ENCODE results near the gene ANKHD1.
A peak's percentile ranks its signal among the peaks of the same experiment; 100 is the strongest.

ANKHD1 gene

DNA sequence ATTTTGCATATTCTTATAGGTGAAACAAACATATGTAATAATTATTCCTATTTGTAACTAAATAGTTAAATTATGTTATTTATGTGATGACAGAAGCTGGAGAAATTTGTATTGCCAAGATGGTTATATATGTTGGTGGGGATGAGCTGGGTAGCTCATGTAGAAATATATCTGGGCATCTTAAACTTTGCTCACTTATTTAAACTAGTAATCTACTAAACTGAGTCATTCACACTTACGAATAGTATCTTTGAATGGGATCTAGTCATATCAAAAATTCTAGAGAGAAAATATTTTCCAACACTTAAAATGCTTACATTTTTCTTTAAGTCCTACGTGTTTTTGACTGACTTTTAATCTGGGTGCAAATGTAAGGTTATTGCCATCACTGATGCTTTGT, 101.2 kb downstream of the ANKHD1 start:
- H3K4me3 ChIP-seq (ENCODE audit: low read depth in 1 of 5, low read length in 5 of 5) = no peak overlapping the region
- no peaks in the 10 kb centered on the region for H3K4me1 ChIP-seq (ENCODE audit: control insufficient read depth in 5 of 5, insufficient read depth in 5 of 5, low read length in 5 of 5)
- H3K9ac ChIP-seq (ENCODE audit: low read length in 5 of 5) = no peak overlapping the region
- peaks cover 24 to 35% (median 30%) of the 10 kb centered on the region in 5 donors for H3K36me3 ChIP-seq (ENCODE audit: control insufficient read depth in 5 of 5, insufficient read depth in 5 of 5, low read length in 5 of 5)
- H3K9me3 ChIP-seq (ENCODE audit: control insufficient read depth in 5 of 5, low read length in 5 of 5) = no peaks in the 10 kb centered on the region
- H3K27ac ChIP-seq (ENCODE audit: low read depth, low read length) = no peak overlapping the region
- H3K27me3 ChIP-seq (ENCODE audit: control insufficient read depth in 5 of 5, insufficient read depth in 4 of 5, low read length in 5 of 5) = no peaks in the 10 kb centered on the region

GRCh38 chr5:140509898-140510297, 108.3 kb downstream of the ANKHD1 start:
- H3K9ac ChIP-seq (ENCODE audit: low read length in 5 of 5) = no peak overlapping the region
- H3K4me3 ChIP-seq (ENCODE audit: low read depth in 1 of 5, low read length in 5 of 5) = no peak overlapping the region
- H3K4me1 ChIP-seq (ENCODE audit: control insufficient read depth in 5 of 5, insufficient read depth in 5 of 5, low read length in 5 of 5) = no peaks in the 10 kb centered on the region
- H3K9me3 ChIP-seq (ENCODE audit: control insufficient read depth in 5 of 5, low read length in 5 of 5) = no peaks in the 10 kb centered on the region
- no peaks in the 10 kb centered on the region for H3K27me3 ChIP-seq (ENCODE audit: control insufficient read depth in 5 of 5, insufficient read depth in 4 of 5, low read length in 5 of 5)
- peaks cover 49 to 91% (median 76%) of the 10 kb centered on the region in 5 donors for H3K36me3 ChIP-seq (ENCODE audit: control insufficient read depth in 5 of 5, insufficient read depth in 5 of 5, low read length in 5 of 5)
- no peak overlapping the region for H3K27ac ChIP-seq (ENCODE audit: low read depth, low read length)

DNA sequence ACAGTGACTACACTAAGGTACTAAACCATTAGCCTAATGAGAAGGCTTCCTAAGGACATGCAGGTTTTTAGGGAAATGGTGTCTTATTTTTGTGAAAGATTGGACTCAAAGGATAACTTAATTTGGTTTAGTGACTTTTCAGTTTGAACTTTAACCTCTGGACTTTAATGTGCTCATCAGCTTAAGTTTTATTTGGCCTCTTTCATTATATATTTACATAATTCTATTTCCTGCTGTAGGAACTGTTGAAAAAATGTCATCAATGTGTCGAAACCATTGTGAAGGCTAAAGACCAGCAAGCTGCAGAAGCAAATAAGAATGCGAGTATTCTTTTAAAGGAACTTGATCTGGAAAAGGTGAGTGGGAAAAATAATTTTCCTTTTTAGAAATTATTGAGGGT, 111.5 kb downstream of the ANKHD1 start:
- no peaks in the 10 kb centered on the region for H3K9me3 ChIP-seq (ENCODE audit: control insufficient read depth in 5 of 5, low read length in 5 of 5)
- H3K4me1 ChIP-seq (ENCODE audit: control insufficient read depth in 5 of 5, insufficient read depth in 5 of 5, low read length in 5 of 5) = no peaks in the 10 kb centered on the region
- peaks cover 26 to 67% (median 53%) of the 10 kb centered on the region in 5 donors for H3K36me3 ChIP-seq (ENCODE audit: control insufficient read depth in 5 of 5, insufficient read depth in 5 of 5, low read length in 5 of 5)
- no peaks in the 10 kb centered on the region for H3K27me3 ChIP-seq (ENCODE audit: control insufficient read depth in 5 of 5, insufficient read depth in 4 of 5, low read length in 5 of 5)
- no peak overlapping the region for H3K9ac ChIP-seq (ENCODE audit: low read length in 5 of 5)
- no peak overlapping the region for H3K27ac ChIP-seq (ENCODE audit: low read depth, low read length)
- H3K4me3 ChIP-seq (ENCODE audit: low read depth in 1 of 5, low read length in 5 of 5) = no peak overlapping the region

- Histone ChIP-seq H3K9me3 (ENCODE audit: control insufficient read depth in 5 of 5, low read length in 5 of 5) (no peaks in the 10 kb centered on the region), H3K4me3 (ENCODE audit: low read depth in 1 of 5, low read length in 5 of 5) (no peak overlapping the region), H3K4me1 (ENCODE audit: control insufficient read depth in 5 of 5, insufficient read depth in 5 of 5, low read length in 5 of 5) (no peaks in the 10 kb centered on the region), H3K36me3 (ENCODE audit: control insufficient read depth in 5 of 5, insufficient read depth in 5 of 5, low read length in 5 of 5) (peaks cover 34 to 48% (median 42%) of the 10 kb centered on the region in 5 donors), H3K9ac (ENCODE audit: low read length in 5 of 5) (no peak overlapping the region), H3K27me3 (ENCODE audit: control insufficient read depth in 5 of 5, insufficient read depth in 4 of 5, low read length in 5 of 5) (no peaks in the 10 kb centered on the region), H3K27ac (ENCODE audit: low read depth, low read length) (no peak overlapping the region)
These were observed 122.4 kb downstream of the ANKHD1 start for GRCh38 chr5:140524003-140524402.

DNA sequence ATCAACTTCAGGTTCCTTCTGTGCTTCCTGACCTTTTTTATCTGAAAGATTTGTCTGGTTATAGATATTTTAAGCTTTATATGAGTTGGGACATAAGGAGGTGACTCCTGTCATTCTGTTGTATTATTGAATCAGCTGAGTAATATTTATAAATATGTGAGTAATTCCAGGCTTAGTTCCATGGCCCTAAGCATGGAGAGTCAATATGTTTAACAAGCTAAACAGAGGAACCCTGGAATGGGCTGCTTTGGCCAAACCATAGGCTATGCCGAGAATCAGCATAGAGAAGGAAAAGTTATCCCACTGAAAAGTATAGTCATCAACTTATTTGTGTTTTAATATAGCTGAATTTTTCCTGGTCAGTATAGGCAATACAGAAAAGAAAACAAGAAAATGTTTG, 138.6 kb downstream of the ANKHD1 start:
- no peak overlapping the region for H3K4me3 ChIP-seq (ENCODE audit: low read depth in 1 of 5, low read length in 5 of 5)
- no peak overlapping the region for H3K27ac ChIP-seq (ENCODE audit: low read depth, low read length)
- H3K27me3 ChIP-seq (ENCODE audit: control insufficient read depth in 5 of 5, insufficient read depth in 4 of 5, low read length in 5 of 5) = no peaks in the 10 kb centered on the region

GRCh38 chr5:140542972-140543371, 141.3 kb downstream of the ANKHD1 start:
- Histone ChIP-seq H3K9me3 (ENCODE audit: control insufficient read depth in 5 of 5, low read length in 5 of 5) (no peaks in the 10 kb centered on the region), H3K27me3 (ENCODE audit: control insufficient read depth in 5 of 5, insufficient read depth in 4 of 5, low read length in 5 of 5) (no peaks in the 10 kb centered on the region), H3K27ac (ENCODE audit: low read depth, low read length) (no peak overlapping the region), H3K9ac (ENCODE audit: low read length in 5 of 5) (no peak overlapping the region), H3K36me3 (ENCODE audit: control insufficient read depth in 5 of 5, insufficient read depth in 5 of 5, low read length in 5 of 5) (peaks cover 36 to 61% (median 53%) of the 10 kb centered on the region in 5 donors), H3K4me1 (ENCODE audit: control insufficient read depth in 5 of 5, insufficient read depth in 5 of 5, low read length in 5 of 5) (peaks cover 7 to 16% (median 11%) of the 10 kb centered on the region in 5 donors), H3K4me3 (ENCODE audit: low read depth in 1 of 5, low read length in 5 of 5) (no peak overlapping the region)

More for the DNA sequence above, 138.6 kb downstream of the ANKHD1 start:
- Histone ChIP-seq H3K9ac (ENCODE audit: low read length in 5 of 5) (no peak overlapping the region), H3K4me1 (ENCODE audit: control insufficient read depth in 5 of 5, insufficient read depth in 5 of 5, low read length in 5 of 5) (peaks cover 0 to 4% (median 0%) of the 10 kb centered on the region in 5 donors), H3K9me3 (ENCODE audit: control insufficient read depth in 5 of 5, low read length in 5 of 5) (no peaks in the 10 kb centered on the region), H3K36me3 (ENCODE audit: control insufficient read depth in 5 of 5, insufficient read depth in 5 of 5, low read length in 5 of 5) (peaks cover 44 to 76% (median 61%) of the 10 kb centered on the region in 5 donors)

- peaks cover 22 to 50% (median 44%) of the 10 kb centered on the region in 5 donors for H3K36me3 ChIP-seq (ENCODE audit: control insufficient read depth in 5 of 5, insufficient read depth in 5 of 5, low read length in 5 of 5)
- peaks cover 18 to 36% (median 31%) of the 10 kb centered on the region in 5 donors for H3K4me1 ChIP-seq (ENCODE audit: control insufficient read depth in 5 of 5, insufficient read depth in 5 of 5, low read length in 5 of 5)
- no peak overlapping the region for H3K27ac ChIP-seq (ENCODE audit: low read depth, low read length)
- no peak overlapping the region for H3K4me3 ChIP-seq (ENCODE audit: low read depth in 1 of 5, low read length in 5 of 5)
- no peaks in the 10 kb centered on the region for H3K9me3 ChIP-seq (ENCODE audit: control insufficient read depth in 5 of 5, low read length in 5 of 5)
- no peaks in the 10 kb centered on the region for H3K27me3 ChIP-seq (ENCODE audit: control insufficient read depth in 5 of 5, insufficient read depth in 4 of 5, low read length in 5 of 5)
- H3K9ac ChIP-seq (ENCODE audit: low read length in 5 of 5) = no peak overlapping the region
These were observed 143.4 kb downstream of the ANKHD1 start for GRCh38 chr5:140544986-140545385.

- Histone ChIP-seq H3K27ac (ENCODE audit: low read depth, low read length) (no peak overlapping the region), H3K36me3 (ENCODE audit: control insufficient read depth in 5 of 5, insufficient read depth in 5 of 5, low read length in 5 of 5) (peaks cover 18 to 50% (median 44%) of the 10 kb centered on the region in 5 donors), H3K9me3 (ENCODE audit: control insufficient read depth in 5 of 5, low read length in 5 of 5) (no peaks in the 10 kb centered on the region), H3K27me3 (ENCODE audit: control insufficient read depth in 5 of 5, insufficient read depth in 4 of 5, low read length in 5 of 5) (no peaks in the 10 kb centered on the region), H3K9ac (ENCODE audit: low read length in 5 of 5) (no peak overlapping the region), H3K4me3 (ENCODE audit: low read depth in 1 of 5, low read length in 5 of 5) (no peak overlapping the region), H3K4me1 (ENCODE audit: control insufficient read depth in 5 of 5, insufficient read depth in 5 of 5, low read length in 5 of 5) (peaks cover 18 to 38% (median 31%) of the 10 kb centered on the region in 5 donors)
These were observed 144.0 kb downstream of the ANKHD1 start for GRCh38 chr5:140545606-140546005.

- Histone ChIP-seq H3K36me3 (ENCODE audit: control insufficient read depth in 5 of 5, insufficient read depth in 5 of 5, low read length in 5 of 5) (peaks cover 13 to 50% (median 41%) of the 10 kb centered on the region in 5 donors), H3K9me3 (ENCODE audit: control insufficient read depth in 5 of 5, low read length in 5 of 5) (no peaks in the 10 kb centered on the region), H3K27ac (ENCODE audit: low read depth, low read length) (peak overlapping the region; percentile 95), H3K4me1 (ENCODE audit: control insufficient read depth in 5 of 5, insufficient read depth in 5 of 5, low read length in 5 of 5) (peaks cover 18 to 37% (median 31%) of the 10 kb centered on the region in 5 donors), H3K4me3 (ENCODE audit: low read depth in 1 of 5, low read length in 5 of 5) (peak overlapping the region; percentile 48 to 67 (median 60)), H3K9ac (ENCODE audit: low read length in 5 of 5) (peak overlapping the region; percentile 19 to 85 (median 52)), H3K27me3 (ENCODE audit: control insufficient read depth in 5 of 5, insufficient read depth in 4 of 5, low read length in 5 of 5) (no peaks in the 10 kb centered on the region)
These were observed 145.3 kb downstream of the ANKHD1 start for GRCh38 chr5:140546851-140547507.

DNA sequence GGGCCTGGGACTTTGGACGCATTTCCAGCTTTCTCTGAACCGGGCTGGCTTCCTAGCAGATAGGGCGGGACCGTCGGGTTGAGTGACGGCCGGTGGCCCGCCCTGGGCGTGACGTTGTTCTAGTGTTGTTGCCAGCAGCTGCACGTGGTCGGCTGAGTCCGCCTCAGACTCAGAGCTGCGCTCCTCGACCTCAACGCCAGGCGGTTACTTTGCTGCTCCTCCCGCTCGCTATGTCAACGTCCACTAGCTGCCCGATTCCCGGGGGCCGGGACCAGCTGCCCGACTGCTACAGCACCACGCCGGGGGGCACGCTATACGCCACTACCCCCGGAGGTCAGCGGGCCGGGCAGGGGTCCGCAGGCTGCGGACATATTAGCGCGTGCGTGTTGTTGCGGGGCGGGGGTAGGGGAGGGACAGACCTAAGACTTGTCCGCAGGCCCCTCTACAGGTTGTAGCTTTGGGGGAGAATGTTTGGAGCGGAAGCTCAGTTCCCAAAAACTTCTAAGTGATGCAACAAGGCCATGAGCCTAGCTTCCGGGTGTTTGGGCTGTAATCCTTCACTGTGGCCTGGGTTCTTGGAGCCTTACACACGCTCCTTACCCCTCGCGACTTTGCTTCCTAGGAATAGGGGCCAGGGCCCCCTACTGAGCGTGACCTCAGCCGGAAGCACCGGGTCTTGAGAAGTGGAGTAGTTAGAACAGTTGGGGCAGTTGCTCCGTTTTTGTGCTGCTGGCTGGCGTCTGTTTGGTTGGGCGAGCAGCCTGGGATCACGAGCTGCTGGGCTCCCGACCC, 146.1 kb downstream of the ANKHD1 start, which contains the start of gene EIF4EBP3:
Gene EIF4EBP3, plus strand, starts transcription at position 155 of the 792 bp plus-strand sequence. Its CDS starts 76 bp downstream, at position 231.
- no peaks in the 10 kb centered on the region for H3K27me3 ChIP-seq (ENCODE audit: control insufficient read depth in 5 of 5, insufficient read depth in 4 of 5, low read length in 5 of 5)
- peaks cover 18 to 37% (median 31%) of the 10 kb centered on the region in 5 donors for H3K4me1 ChIP-seq (ENCODE audit: control insufficient read depth in 5 of 5, insufficient read depth in 5 of 5, low read length in 5 of 5)
- H3K9me3 ChIP-seq (ENCODE audit: control insufficient read depth in 5 of 5, low read length in 5 of 5) = no peaks in the 10 kb centered on the region
- H3K9ac ChIP-seq (ENCODE audit: low read length in 5 of 5) = peak within 1 kb of the TSS; percentile 69 to 85 (median 75)
- peaks cover 13 to 49% (median 38%) of the 10 kb centered on the region in 5 donors for H3K36me3 ChIP-seq (ENCODE audit: control insufficient read depth in 5 of 5, insufficient read depth in 5 of 5, low read length in 5 of 5)
- peak within 1 kb of the TSS; percentile 95 for H3K27ac ChIP-seq (ENCODE audit: low read depth, low read length)
- peak within 1 kb of the TSS; percentile 60 to 78 (median 67) for H3K4me3 ChIP-seq (ENCODE audit: low read depth in 1 of 5, low read length in 5 of 5)
